ENCODE results near the gene CNOT6L.

DNA sequence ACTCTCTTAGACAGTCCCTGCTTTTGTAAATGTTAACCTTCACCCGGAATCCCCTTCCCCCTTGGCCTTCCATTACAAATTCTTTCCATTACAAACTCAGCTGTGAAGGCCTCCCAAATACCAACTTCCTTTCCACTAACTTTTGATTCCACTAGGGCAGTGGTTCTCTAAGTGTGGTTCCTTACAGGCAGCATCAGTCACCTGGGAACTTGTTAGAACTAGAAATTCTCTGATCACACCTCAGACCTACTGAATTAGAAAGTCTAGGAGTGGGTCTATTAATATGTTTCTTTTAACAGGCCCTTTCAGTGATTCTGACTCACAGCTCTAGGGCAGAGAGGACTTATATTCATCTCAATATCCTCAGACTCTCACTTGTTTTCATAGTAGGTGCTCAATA, 24.5 kb upstream of the CNOT6L start:
- TF ChIP-seq, protein P1, sequence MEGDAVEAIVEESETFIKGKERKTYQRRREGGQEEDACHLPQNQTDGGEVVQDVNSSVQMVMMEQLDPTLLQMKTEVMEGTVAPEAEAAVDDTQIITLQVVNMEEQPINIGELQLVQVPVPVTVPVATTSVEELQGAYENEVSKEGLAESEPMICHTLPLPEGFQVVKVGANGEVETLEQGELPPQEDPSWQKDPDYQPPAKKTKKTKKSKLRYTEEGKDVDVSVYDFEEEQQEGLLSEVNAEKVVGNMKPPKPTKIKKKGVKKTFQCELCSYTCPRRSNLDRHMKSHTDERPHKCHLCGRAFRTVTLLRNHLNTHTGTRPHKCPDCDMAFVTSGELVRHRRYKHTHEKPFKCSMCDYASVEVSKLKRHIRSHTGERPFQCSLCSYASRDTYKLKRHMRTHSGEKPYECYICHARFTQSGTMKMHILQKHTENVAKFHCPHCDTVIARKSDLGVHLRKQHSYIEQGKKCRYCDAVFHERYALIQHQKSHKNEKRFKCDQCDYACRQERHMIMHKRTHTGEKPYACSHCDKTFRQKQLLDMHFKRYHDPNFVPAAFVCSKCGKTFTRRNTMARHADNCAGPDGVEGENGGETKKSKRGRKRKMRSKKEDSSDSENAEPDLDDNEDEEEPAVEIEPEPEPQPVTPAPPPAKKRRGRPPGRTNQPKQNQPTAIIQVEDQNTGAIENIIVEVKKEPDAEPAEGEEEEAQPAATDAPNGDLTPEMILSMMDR (IDR thresholded peaks at IDR 0.05; ENCODE audit: insufficient read depth, low read length), result no peak
- no peak for TF ChIP-seq POLR2AphosphoS5 (IDR thresholded peaks at IDR 0.05; ENCODE audit: low read depth)
- TF ChIP-seq GABPA (IDR thresholded peaks at IDR 0.05; ENCODE audit: low read depth), result no peak
